RWPE1 (cell line): ENCODE results near the gene MYB.
"Not testable (repeated sequence)": the region's sequence is repeated elsewhere in the genome, so short reads cannot be mapped to it uniquely, and the experiment has no call there.

Experiments
- CTCF ChIA-PET: fragments of 350-600 bp; sonication (Branson Sonifier 250); formaldehyde crosslinking; extraction: SDS; loops from one replicate; lab custom pipeline; 2021; lab: Yijun Ruan, JAX
- POLR2A ChIA-PET: fragments of 400-600 bp; formaldehyde crosslinking; extraction: SDS; loops from one replicate; lab custom pipeline; 2020; ENCODE audit warnings: antibody characterized with exemption; ENCODE audit not compliant: low non-redundant PET; lab: Yijun Ruan, JAX
- DNase-seq: peaks from one replicate; pipeline ENCODE4 v3.0.0; 2012; ENCODE audit warnings: low spot score
- H3K27ac ChIP-seq: fragments of 450-650 bp; 2 replicates; pipeline ENCODE4 v1.5.1; 2017
- TF ChIP-seq, protein P1 (sequence below): fragments of 450-650 bp; conservative IDR thresholded peaks from 2 replicates; pipeline ENCODE4 v1.5.1; 2017; ENCODE audit warnings: low read depth, mild to moderate bottlenecking

The MYB gene

DNA sequence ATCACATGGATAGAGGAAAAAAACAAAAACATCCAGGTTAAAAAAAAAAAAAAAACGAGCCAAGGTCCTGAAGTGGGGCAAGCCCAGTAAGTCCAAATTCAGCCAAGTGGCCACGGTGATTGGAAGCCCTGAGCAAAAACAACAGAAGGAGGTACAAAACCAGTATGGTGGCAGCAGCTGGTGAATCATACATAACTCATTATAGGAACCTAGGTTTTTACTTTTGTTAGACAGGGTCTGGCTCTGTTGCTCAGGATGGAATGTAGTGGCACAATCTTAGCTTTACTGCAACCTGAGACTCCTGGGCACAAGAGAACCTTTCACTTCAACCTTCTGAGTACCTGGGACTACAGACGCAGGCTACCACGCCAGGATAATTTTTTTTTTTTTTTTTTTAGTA lies 22.7 kb upstream of the MYB start:
- H3K27ac ChIP-seq: no peak overlapping the region
- TF ChIP-seq, protein P1, sequence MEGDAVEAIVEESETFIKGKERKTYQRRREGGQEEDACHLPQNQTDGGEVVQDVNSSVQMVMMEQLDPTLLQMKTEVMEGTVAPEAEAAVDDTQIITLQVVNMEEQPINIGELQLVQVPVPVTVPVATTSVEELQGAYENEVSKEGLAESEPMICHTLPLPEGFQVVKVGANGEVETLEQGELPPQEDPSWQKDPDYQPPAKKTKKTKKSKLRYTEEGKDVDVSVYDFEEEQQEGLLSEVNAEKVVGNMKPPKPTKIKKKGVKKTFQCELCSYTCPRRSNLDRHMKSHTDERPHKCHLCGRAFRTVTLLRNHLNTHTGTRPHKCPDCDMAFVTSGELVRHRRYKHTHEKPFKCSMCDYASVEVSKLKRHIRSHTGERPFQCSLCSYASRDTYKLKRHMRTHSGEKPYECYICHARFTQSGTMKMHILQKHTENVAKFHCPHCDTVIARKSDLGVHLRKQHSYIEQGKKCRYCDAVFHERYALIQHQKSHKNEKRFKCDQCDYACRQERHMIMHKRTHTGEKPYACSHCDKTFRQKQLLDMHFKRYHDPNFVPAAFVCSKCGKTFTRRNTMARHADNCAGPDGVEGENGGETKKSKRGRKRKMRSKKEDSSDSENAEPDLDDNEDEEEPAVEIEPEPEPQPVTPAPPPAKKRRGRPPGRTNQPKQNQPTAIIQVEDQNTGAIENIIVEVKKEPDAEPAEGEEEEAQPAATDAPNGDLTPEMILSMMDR: no peak
- POLR2A ChIA-PET: no interaction called here
- no peak for DNase-seq
- CTCF ChIA-PET: interaction anchor here (0.8 kb wide), 1 partner anchor 100 kb away, joined by 5 read pairs; no protein-coding TSS in a partner anchor

DNA sequence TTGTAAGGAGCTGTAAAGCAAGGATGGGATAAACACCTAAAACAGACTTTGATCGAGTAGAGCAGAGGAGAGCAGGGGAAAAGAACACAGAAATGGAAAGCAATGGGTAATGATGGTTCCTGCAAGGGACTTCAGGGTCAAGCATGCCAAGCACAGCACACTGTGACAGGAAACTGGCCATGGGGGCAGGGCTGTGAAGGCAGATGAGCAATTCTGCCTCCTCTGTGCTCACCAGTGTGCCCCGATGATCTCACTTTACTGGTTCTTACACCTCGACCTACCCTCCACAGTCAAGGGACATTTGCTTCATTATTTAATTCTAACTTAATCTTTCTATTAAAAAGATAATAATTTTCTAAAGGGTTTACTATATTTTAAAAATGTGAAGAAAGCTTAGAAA lies 21.6 kb upstream of the MYB start:
- ChIA-PET POLR2A (interaction anchor here (0.6 kb wide), 1 partner anchor 107 kb away, joined by 3 read pairs; no protein-coding TSS in a partner anchor), CTCF (interaction anchor here (0.7 kb wide), 1 partner anchor 15 kb away, joined by 10 read pairs; no protein-coding TSS in a partner anchor)
- TF ChIP-seq, protein P1: no peak

DNA sequence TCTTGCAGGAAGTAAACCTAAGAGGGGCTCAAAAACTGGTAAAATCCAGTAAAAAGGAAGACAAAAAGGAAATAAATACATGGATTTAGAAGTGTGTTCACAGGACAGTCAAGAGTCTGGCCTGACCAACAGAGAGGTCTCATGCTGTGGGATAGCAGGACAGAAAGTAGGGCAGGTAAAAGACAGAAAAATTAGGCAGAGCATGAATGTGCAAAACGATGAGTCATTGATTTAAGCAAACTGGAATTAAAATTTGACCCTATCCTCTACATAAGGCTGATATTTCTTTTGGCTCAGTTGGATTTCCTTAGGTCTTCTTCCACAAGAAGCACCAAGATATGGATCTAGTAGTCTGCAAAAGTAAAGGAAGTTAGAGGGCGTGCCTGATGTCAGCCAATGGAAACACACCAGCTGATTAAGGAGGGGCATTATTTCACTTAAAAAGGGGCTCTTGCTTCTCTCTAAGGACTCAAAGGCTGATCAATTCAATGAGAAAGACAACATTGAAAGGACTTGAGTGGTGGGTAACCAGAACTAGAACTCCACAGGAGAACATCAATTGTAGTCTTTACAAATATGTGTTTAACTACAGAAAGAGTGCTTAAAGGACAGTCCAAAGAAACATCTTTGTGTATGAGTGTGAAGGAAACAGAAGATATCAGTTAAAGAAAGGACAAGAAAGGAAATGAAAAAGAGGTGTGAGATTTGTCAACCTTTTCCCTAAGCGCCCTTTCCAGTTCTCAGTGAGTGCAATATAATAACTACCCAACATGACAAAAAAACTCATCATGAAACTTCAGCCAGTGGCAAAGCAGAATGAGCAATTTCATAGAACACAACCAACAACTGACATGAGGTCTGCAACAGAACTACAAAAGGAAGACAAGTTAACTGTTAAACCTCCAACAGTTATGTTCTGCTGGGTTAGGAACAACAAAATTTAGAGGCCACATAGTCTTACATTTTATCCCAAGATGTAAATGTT lies 19.4 kb upstream of the MYB start:
- ChIA-PET POLR2A (no interaction called here), CTCF (interaction anchor here (0.6 to 0.9 kb wide), 3 partner anchors 13 to 1093 kb away, joined by 3 to 4 read pairs (median 3); partner anchors contain the start of gene MYB)
- TF ChIP-seq, protein P1: no peak
- DNase-seq: no peak
- H3K27ac ChIP-seq: no peak overlapping the region

More for the DNA sequence above, 21.6 kb upstream of the MYB start:
- H3K27ac ChIP-seq: no peak overlapping the region
- no peak for DNase-seq

DNA sequence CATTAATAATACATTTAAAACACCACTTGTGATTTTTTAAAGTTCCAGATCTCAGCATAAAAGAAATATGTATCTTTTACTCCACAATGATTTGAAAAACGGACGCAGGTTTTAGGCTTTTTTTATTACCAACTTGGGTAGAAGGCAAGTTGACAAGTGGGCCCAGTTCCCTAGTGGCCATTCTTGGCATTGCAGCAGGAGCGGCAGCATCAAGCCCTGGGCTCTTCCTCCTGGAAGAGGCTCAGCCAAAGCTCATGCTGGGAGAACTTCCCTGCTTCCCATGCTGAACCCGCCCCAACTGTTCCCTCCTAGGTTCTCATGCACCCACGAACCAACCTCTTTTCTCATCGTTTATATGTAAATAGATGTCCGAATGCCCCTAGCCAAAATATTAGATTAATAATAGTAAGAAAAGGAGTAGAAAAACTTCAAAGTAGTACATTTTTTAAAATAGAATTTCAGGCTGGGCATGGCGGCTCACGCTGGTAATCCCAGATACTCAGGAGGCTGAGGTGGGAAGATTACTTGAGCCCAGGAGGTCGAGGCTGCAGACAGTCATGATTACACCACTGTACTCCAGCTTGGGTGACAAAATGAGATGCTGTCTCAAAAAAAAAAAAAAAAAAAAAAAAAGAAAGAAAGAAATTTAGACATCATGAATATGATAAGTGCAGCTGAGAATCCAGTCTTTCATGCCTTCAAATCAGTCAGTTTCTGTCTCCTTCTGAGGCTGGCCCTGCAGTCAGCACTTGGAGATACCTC lies 18.2 kb upstream of the MYB start:
- no peak for DNase-seq
- POLR2A ChIA-PET: no interaction called here
- H3K27ac ChIP-seq: no peak overlapping the region
- CTCF ChIA-PET: interaction anchor here (0.7 to 0.9 kb wide), 2 partner anchors 18 to 221 kb away, joined by 3 to 4 read pairs; partner anchors contain the start of gene MYB
- TF ChIP-seq, protein P1: peak; percentile 59

DNA sequence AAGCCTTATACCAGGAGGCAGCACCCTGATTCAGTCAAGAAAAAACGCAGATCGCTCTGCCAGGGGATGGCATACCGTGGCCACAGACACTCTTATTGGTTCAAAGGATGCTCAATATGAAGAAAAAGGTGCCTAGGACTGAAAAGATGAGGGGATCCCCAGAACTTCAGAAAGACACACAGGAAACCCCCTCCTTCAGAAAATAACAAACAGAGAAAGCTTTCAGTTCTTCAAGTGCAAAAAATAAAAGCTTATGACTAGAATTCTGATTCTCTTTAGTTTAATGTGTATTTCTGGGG lies 17.7 kb upstream of the MYB start:
- ChIA-PET CTCF (no interaction called here), POLR2A (no interaction called here)
- DNase-seq: no peak
- TF ChIP-seq, protein P1: no peak
- H3K27ac ChIP-seq: no peak overlapping the region

DNA sequence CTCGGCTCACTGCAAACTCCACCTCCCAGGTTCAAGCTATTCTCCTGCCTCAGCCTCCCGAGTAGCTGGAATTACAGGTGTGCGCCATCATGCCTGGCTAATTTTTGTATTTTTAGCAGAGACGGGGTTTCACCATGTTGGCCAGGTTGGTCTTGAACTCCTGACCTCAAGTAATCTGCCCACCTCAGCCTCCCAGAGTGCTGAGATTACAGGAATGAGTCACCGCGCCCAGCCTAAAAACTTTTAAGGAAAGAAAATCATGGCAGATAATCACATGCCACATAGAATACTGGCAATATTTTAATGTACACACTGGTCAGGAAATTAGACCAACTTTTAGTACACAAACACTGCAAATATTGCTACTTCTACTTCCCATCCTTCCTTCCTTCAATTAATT lies 16.7 kb upstream of the MYB start:
- CTCF ChIA-PET, DNase-seq, H3K27ac ChIP-seq, POLR2A ChIA-PET: not testable (repeated sequence)
